SJCRH30 (cell line): ENCODE results near the gene PET117. TPM values are rescaled to one million over a fixed set of nuclear protein-coding genes. Genes with fewer than 3 reads are reported as not detected.
"Not testable (repeated sequence)": the region's sequence is repeated elsewhere in the genome, so short reads cannot be mapped to it uniquely, and the experiment has no call there.

Experiments
- DNase-seq, 2 experiments: peaks; one replicate each; pipeline ENCODE4 v3.0.0-alpha.2; 2015 to 2020
- H3K27ac ChIP-seq: fragments of 250-450 bp; sonication (Bioruptor Pico); 2 replicates; pipeline ENCODE4 v1.5.1; 2020; ENCODE audit warnings: mild to moderate bottlenecking, moderate library complexity
- H3K27me3 ChIP-seq: fragments of 250-450 bp; sonication (Bioruptor Pico); 2 replicates; pipeline ENCODE4 v1.5.1; 2020; ENCODE audit warnings: mild to moderate bottlenecking, moderate library complexity
- H3K36me3 ChIP-seq: fragments of 250-450 bp; sonication (Bioruptor Pico); 2 replicates; pipeline ENCODE4 v1.5.1; 2020; ENCODE audit warnings: mild to moderate bottlenecking, moderate library complexity
- H3K4me1 ChIP-seq: fragments of 250-450 bp; sonication (Bioruptor Pico); 2 replicates; pipeline ENCODE4 v1.5.1; 2020; ENCODE audit warnings: mild to moderate bottlenecking, moderate library complexity
- H3K4me3 ChIP-seq: fragments of 250-450 bp; sonication (Bioruptor Pico); 2 replicates; pipeline ENCODE4 v1.5.1; 2020; ENCODE audit warnings: mild to moderate bottlenecking, moderate library complexity
- H3K9me3 ChIP-seq: fragments of 250-450 bp; sonication (Bioruptor Pico); replicated peaks from 2 replicates; pipeline ENCODE4 v1.5.1; 2020; ENCODE audit warnings: mild to moderate bottlenecking, moderate library complexity
- total RNA-seq: library from RNA; depleted of rRNA; stranded (reverse); fragments of >200 nt; shearing (Covaris generic); gene quantifications from 2 replicates; pipeline ENCODE4 v1.2.3, GENCODE V29; 2014; rRNA removed

Gene PET117
- total RNA-seq, 1 experiment from 2014 or later, result 22.5 TPM

DNA sequence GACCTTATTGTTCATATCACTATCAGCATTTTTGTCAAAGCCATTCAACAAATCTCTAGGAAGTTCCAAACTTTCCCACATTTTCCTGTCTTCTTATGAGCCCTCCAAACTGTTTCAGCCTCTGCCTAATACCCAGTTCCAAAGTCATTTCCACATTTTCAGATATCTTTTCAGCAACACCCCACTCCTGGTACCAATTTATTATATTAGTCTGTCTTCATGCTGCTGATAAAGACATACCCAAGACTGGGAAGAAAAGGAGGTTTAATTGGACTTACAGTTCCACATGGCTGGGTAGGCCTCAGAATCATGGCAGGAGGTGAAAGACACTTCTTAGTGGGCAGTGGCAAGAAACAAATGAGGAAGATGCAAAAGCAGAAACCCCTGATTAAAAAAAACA, 42.7 kb downstream of the PET117 start:
- DNase-seq, H3K4me1 ChIP-seq, H3K27ac ChIP-seq, H3K4me3 ChIP-seq, H3K27me3 ChIP-seq, H3K9me3 ChIP-seq: not testable (repeated sequence)
- peaks cover 27% of the 10 kb centered on the region for H3K36me3 ChIP-seq

DNA sequence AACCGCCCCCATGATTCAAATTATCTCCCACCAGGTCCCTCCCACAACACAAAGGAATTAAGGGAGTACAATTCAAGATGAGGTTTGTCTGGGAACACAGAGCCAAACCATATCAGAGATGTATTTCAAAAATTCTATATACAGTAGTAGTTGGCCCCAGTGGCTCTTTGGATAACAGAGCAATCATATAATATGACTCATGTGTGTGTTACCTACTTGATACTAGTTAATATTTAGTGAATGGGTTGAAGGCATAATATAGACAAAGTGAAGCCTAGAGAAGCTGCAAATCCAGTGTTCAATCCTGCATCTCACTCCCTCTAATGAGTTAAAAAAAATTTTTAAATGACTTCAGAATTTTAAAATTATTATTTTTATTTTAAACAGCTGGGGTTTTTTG, 43.2 kb downstream of the PET117 start:
- Histone ChIP-seq H3K4me1 (no peaks in the 10 kb centered on the region), H3K36me3 (peaks cover 32% of the 10 kb centered on the region), H3K4me3 (no peak overlapping the region), H3K27me3 (no peaks in the 10 kb centered on the region), H3K9me3 (peaks cover 4% of the 10 kb centered on the region; the same call in 1 of the 2 replicates), H3K27ac (no peak overlapping the region)
- no peak for DNase-seq

DNA sequence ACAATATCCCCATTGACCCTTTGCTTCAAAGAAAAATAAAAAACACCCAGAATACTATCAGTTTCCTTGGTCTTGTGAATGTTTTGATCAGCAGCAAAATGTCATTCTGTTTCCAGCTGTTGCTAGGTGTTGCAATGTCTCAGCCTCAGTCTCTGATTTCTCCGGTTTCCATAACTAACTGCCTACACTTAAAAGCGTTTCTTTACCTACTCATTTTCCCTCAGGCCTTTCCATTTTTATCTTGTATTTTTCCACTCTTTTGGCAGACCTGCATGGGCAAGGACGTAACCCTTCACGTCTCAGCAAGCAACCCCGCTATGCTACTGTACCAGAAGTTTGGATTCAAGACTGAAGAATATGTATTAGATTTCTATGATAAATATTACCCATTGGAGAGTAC, 49.4 kb downstream of the PET117 start:
- Histone ChIP-seq H3K27me3 (no peaks in the 10 kb centered on the region), H3K27ac (no peak overlapping the region), H3K9me3 (no peaks in the 10 kb centered on the region), H3K36me3 (peaks cover 27% of the 10 kb centered on the region), H3K4me3 (no peak overlapping the region), H3K4me1 (no peaks in the 10 kb centered on the region; the same call in 1 of the 2 replicates)
- DNase-seq, result no peak

DNA sequence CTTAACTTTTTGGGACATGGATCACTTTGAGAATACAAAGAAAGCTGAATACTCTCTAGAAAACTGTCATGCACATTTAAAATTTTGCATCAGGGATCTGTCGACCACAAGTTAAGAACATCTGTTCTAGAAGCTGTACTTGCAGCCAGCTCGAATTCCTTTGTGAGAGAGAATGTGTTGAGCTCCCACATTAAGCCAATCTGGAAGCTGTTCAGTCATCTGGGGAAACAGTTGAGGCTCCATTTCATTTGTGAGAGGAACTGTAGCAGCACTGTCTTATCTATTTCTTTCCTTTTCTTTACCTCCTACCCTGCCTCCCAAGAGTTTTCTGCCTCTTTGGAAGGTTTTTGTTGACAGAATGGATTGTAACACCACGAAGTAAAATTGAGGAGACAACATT, 50.8 kb downstream of the PET117 start:
- Histone ChIP-seq H3K4me1 (no peaks in the 10 kb centered on the region; the same call in 1 of the 2 replicates), H3K27ac (no peak overlapping the region), H3K36me3 (peaks cover 24% of the 10 kb centered on the region), H3K4me3 (no peak overlapping the region), H3K27me3 (no peaks in the 10 kb centered on the region), H3K9me3 (no peaks in the 10 kb centered on the region)
- DNase-seq, result peak in 1 of 2 experiments; percentile 22

DNA sequence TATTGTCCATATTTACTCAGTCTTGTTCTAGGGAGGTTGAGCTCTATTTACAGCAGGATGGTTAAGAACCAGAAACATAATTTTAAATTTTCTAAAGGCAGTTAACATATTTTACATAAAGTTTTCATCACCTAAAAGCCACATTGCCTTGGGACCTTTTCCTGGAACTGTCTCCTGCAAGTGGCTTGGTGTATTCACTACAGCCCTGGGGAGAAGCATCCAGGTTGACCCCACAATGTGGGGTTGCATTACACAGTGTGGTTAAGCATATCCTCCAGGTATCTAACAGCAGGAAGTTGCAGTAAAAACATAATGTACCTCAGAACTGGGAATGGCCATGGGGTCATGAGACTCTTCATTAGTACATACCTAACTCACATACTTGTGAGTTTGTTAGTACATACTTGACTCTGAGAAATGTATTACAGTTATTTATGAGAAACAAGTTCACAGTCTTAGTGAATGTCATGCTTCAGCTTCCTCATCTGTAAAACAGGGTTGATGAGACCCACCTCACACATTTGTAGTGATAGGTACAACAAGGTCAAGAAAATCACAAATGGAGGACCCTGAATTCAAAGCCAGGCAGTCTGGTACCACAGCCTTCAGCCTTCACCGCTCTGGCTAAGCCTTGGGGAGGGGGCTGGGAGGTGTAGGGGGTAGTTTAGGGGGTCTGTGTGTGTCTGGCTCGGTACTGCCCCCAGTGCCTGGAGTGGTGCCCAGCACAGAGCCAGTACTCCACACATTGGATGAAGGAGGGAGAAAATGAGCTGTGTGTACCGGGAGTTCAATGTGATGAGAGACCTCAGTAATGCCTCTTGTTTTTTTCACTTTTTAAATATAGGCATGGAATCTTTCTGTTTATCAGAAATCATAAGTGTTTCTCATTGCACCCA, 52.9 kb downstream of the PET117 start:
- H3K4me3 ChIP-seq, result no peak overlapping the region
- peaks cover 11% of the 10 kb centered on the region for H3K36me3 ChIP-seq
- no peak overlapping the region for H3K27ac ChIP-seq
- no peak for DNase-seq
- no peaks in the 10 kb centered on the region; the same call in 1 of the 2 replicates for H3K4me1 ChIP-seq
- H3K9me3 ChIP-seq, result no peaks in the 10 kb centered on the region
- H3K27me3 ChIP-seq, result no peaks in the 10 kb centered on the region

DNA sequence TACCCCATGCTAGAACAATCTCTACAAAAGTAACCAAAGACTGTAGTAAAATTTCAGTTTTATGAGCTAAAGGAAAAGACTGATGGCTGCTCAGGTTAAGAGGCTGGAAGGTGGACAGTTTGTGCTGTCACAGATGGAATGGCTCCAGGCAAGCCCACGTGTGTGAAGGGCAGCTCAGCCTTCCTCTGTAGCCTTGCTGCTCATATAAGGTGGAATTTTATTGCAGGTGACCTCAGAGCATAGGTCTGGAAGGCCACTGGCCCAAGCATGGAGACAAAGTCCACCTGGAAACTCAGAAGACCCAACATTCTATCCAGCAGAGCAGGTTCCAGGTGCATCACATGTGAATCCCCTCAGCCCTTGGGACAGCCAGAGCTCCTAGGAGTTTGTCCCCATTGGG, 53.6 kb downstream of the PET117 start:
- H3K4me1 ChIP-seq, result no peaks in the 10 kb centered on the region; the same call in 1 of the 2 replicates
- H3K9me3 ChIP-seq, result no peaks in the 10 kb centered on the region
- no peaks in the 10 kb centered on the region for H3K27me3 ChIP-seq
- H3K27ac ChIP-seq, result no peak overlapping the region
- H3K4me3 ChIP-seq, result no peak overlapping the region
- peaks cover 8% of the 10 kb centered on the region; the same call in 1 of the 2 replicates for H3K36me3 ChIP-seq
- DNase-seq, result no peak

Other genes starting within 250 kb of the PET117 start
- 186 and 235 TPM in 2 replicates for gene SNX5, start 169.1 kb upstream of the PET117 start, total RNA-seq
- gene MGME1, start 168.8 kb upstream of the PET117 start, total RNA-seq, result 27.8 and 28.6 TPM in 2 replicates
- not detected in 2 replicates for gene OVOL2, start 79.9 kb upstream of the PET117 start, total RNA-seq
- gene KAT14, start within 50 bp of the PET117 start, total RNA-seq, result 23.2 and 23.7 TPM in 2 replicates
- 16.2 and 16.4 TPM in 2 replicates for gene ZNF133, start 150.7 kb downstream of the PET117 start, total RNA-seq